CD4-positive, alpha-beta T cell treated with Interleukin-2 at 100 ng/mL for 4 hours (primary cell): Measurements from ENCODE around the gene HLCS.

Source experiments
- DNase-seq: peaks from one replicate; pipeline ENCODE4 v3.0.0-alpha.2; 2020; ENCODE audit warnings: low spot score

The HLCS gene

GRCh38 chr21:36743446-36743845, 223.0 kb downstream of the HLCS start:
- DNase-seq, result no peak

- no peak for DNase-seq
Measured at GRCh38 chr21:36743008-36743407, 223.5 kb downstream of the HLCS start.

GRCh38 chr21:36741506-36741905, 225.0 kb downstream of the HLCS start:
- DNase-seq, result no peak

GRCh38 chr21:36738489-36739126, 227.9 kb downstream of the HLCS start:
- no peak for DNase-seq

GRCh38 chr21:36735724-36736320, 230.6 kb downstream of the HLCS start:
- DNase-seq, result no peak

- DNase-seq, result no peak
Measured at GRCh38 chr21:36735201-36735515, 231.3 kb downstream of the HLCS start.

- no peak for DNase-seq
Measured at GRCh38 chr21:36734367-36735200, 231.9 kb downstream of the HLCS start.

GRCh38 chr21:36733857-36734256, 232.6 kb downstream of the HLCS start:
- DNase-seq, result no peak

- no peak for DNase-seq
Measured at GRCh38 chr21:36732761-36733160, 233.7 kb downstream of the HLCS start.

- no peak for DNase-seq
Measured at GRCh38 chr21:36732217-36732616, 234.3 kb downstream of the HLCS start.

GRCh38 chr21:36730291-36731281, 235.9 kb downstream of the HLCS start:
- no peak for DNase-seq

GRCh38 chr21:36729310-36729970, 237.0 kb downstream of the HLCS start:
- DNase-seq, result no peak

- DNase-seq, result no peak
Measured at GRCh38 chr21:36728371-36729111, 237.9 kb downstream of the HLCS start.

- DNase-seq, result no peak
Measured at GRCh38 chr21:36727866-36728265, 238.6 kb downstream of the HLCS start.

GRCh38 chr21:36725793-36726386, 240.6 kb downstream of the HLCS start:
- DNase-seq, result no peak

- DNase-seq, result no peak
Measured at GRCh38 chr21:36724660-36725059, 241.8 kb downstream of the HLCS start.

GRCh38 chr21:36723371-36723881, 243.0 kb downstream of the HLCS start:
- DNase-seq, result no peak

GRCh38 chr21:36722370-36723368, 243.8 kb downstream of the HLCS start:
- no peak for DNase-seq

GRCh38 chr21:36721817-36722216, 244.7 kb downstream of the HLCS start:
- no peak for DNase-seq
